Stimulated activated CD4-positive, alpha-beta T cell treated with anti-CD3 and anti-CD28 coated beads, Interleukin-1b, Interleukin-23, amount 100 ng/mL, for 48 hours (primary cell): ENCODE measurements around the gene C14orf39.
"Not testable (repeated sequence)": the region's sequence is repeated elsewhere in the genome, so short reads cannot be mapped to it uniquely, and the experiment has no call there.

Experiments
- DNase-seq: peaks from one replicate; pipeline ENCODE4 v3.0.0-alpha.2; 2020

C14orf39 gene

DNA sequence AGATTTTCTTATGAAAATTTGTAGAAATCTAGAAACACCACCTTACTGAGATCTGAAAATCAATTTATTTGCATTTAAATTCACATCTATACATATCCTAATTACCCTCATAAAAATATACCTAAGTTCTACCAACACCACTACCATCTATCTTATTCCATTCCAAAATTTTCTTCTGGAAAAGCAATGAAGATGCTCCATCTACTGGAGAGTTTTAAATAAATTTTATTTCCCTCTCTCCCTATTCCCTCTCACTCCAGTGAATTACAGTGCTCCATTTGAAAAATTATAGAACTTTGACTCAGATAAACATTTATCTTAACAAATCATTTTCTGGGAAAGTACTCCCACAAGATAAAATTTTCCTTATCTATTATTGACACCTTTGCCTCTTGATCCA lies 2.3 kb upstream of the C14orf39 start:
- DNase-seq: no peak

DNA sequence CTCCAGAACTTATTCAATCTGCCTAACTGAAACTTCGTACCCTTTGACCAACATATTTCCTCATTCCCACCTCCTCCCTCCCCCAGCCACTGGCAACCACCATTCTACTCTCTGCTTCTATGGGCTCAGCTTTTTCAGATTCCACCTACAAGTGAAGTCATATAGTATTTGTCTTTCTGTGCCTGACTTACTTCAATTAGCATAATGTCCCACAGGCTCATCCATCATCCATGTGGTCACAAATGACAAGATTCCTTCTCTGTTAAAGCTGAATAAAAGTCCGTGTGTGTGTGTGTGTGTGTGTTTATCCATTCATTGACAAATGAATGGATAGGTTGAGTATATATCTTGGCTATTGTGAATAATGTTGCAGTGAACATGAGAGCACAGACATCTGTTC lies 1.3 kb upstream of the C14orf39 start:
- DNase-seq: no peak

DNA sequence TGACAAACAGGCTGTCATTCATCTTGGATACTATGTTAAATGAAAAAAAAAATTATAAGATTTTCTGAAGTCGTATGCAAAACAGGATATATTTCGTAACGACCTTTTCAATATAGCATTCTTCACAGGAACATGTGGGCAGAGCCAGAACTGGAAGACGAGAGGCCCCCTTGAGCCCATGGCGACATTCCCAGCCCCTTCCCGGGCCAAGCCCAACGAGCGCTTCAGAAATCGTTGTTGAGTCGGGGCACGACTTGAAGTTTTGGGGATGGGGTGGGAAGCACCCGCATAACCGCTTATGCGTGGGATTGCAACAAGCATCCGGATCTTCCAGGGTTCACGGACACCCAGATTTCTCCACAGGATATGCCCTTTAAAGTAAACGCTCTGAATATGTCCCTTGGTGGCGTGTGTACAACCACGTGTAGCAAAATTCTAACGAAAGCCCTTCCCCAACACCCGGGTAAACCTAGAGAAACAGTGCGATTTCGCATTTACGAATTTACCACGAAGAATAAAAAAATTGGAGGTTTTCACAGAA lies 736 bp downstream of the C14orf39 start:
- DNase-seq: no peak

DNA sequence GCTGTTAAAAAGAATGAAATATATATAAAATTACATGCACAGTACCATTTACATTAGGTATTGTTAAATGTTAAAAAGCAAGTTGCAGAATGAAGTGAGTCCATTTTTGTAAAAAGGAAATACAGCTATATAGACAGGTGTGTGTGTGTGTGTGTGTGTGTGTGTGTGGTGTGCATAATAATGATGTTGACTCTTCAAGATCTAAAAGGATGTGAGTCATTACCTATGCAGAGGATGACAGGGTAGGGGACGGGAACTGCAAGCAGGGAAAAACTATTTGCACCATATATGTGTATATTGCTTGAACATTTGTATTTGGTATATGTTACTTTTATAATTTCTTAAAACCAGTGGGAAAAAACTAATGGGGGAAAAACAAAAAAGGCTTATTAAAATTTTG lies 3.1 kb downstream of the C14orf39 start:
- no peak for DNase-seq

DNA sequence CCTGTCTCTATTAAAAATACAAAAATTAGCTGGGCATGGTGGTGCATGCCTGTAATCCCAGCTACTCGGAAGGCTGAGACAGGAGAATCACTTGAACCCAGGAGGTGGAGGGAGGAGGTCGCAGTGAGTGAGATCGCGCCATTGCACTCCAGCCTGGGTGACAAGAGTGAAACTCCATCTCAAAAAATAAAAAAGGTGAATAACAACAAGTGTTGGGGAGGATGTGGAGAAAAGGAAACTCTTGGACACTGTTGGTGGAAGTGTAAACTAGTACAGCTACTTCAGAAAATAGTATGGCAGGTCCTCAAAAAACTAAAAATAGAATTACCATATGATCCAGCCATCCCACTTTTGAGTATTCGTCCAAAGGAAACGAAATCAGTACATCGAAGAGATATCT lies 5.6 kb downstream of the C14orf39 start:
- not testable (repeated sequence) for DNase-seq

DNA sequence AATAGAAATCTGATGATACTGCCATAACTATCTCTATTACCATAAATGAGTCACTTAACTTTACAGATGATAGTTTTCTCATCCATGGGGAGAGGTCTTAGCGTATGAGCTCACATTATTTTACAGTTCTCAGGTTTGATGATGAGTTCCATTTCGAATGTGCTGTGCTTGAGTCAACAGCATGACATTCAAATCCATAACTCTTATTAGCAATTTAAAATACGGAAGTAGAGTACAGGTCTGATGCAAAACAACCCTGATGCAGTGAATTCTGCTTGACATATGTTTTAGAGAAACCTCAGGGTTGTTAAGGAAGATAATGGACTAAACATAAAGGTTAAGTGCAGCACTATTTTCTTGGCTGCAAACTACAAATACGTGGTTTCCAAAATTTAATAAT lies 30.0 kb downstream of the C14orf39 start:
- DNase-seq: no peak

DNA sequence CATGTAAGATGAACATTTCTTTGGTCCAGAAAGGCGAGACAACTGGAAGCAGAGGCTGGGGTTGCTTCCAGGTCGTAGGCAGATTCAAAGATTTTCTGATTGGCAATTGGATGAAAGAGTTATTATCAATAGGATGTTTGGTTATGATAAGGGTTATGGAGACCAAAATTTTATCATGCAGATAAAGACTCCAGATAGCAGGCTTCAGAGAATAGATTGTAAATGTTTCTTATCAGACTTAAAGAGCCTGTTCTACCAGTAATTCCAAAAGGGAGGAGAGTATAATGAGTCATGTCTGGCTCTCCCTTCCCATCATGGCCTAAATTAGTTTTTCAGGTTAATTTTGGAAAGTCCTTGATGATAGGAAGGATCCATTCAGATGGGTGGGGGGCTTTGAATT lies 55.6 kb downstream of the C14orf39 start:
- no peak for DNase-seq

DNA sequence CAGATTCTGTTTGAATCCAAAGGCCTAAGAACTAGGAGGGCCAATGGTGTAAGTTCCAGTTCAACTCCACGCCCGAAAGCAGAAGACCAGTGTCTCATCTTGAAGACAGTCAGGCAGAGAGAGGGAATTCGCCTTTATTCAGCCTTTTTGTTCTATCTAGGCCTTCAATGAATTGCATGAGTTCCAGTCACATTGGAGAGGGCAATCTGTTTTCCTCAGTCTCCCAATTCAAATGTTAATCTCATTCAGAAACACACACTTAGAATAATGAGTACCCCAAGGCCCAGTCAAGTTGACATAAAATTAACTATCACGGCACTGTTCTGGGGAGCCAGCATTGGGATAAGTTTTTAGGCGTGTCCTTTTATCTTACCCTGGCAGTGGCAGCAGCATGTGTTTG lies 65.8 kb downstream of the C14orf39 start:
- DNase-seq: no peak

DNA sequence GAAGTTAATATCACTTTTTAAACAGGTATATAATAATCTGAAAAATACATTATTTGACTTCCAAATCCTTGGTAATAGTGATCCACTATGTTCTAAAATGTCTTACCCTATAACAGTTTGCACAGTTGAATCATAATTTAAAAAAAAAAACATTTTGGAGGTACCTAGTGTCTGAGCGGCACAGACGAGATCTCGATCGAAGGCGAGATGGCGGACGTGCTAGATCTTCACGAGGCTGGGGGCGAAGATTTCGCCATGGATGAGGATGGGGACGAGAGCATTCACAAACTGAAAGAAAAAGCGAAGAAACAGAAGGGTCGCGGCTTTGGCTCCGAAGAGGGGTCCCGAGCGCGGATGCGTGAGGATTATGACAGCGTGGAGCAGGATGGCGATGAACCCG lies 88.3 kb downstream of the C14orf39 start:
- DNase-seq: not testable (repeated sequence)

DNA sequence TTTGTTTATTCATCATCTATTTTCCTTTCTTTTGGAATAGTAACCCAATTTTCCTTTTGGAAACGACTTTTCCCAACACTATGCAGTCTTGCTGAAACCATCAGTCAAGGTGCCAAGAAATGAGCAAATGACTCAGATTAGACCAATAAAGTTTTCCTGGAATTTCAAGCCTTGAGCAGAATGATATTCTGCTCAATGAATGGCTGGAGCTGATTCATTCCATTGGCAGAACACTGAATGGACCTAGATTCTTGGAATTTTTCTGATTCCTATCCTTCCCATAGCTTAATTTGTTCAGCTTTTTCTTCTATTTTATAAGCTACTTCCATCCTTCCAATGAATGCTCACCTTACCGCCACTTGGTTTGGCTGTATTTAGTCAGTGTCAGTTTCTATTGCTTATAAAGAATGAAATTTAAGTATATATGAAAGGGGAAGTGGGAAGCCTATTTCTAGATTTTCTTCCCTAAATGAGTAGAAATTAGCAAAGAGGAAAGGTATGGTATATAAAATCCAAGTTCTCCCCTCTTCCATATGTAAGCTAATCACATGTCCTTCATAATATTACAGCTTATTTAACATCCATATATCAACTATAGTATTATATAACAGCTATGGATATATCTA lies 89.0 kb downstream of the C14orf39 start:
- no peak for DNase-seq
